Panc1 (cell line): ENCODE results near the gene PKIB.

ENCODE experiments used
- POLR2AphosphoS5 ChIP-seq: IDR thresholded peaks from 2 replicates; pipeline ENCODE4 v1.6.1; 2012; ENCODE audit warnings: mild to moderate bottlenecking, low read depth, low read length, moderate library complexity
- SIN3A ChIP-seq: IDR thresholded peaks from 2 replicates; pipeline ENCODE4 v1.6.1; 2012; ENCODE audit warnings: low read depth, mild to moderate bottlenecking, low read length, moderate library complexity, borderline replicate concordance; ENCODE audit not compliant: insufficient read depth
- TCF7L2 ChIP-seq: IDR thresholded peaks from 2 replicates; pipeline ENCODE4 v1.6.1; 2011; ENCODE audit warnings: mild to moderate bottlenecking, low read depth, low read length, inconsistent platforms
- TF ChIP-seq, protein P1 (sequence below): fragments of 450-650 bp; IDR thresholded peaks from 2 replicates; pipeline ENCODE4 v1.5.1; 2017; ENCODE audit warnings: mild to moderate bottlenecking

GRCh38 chr6:122645256-122645655, 35.1 kb downstream of the PKIB start:
- TF ChIP-seq, protein P1, sequence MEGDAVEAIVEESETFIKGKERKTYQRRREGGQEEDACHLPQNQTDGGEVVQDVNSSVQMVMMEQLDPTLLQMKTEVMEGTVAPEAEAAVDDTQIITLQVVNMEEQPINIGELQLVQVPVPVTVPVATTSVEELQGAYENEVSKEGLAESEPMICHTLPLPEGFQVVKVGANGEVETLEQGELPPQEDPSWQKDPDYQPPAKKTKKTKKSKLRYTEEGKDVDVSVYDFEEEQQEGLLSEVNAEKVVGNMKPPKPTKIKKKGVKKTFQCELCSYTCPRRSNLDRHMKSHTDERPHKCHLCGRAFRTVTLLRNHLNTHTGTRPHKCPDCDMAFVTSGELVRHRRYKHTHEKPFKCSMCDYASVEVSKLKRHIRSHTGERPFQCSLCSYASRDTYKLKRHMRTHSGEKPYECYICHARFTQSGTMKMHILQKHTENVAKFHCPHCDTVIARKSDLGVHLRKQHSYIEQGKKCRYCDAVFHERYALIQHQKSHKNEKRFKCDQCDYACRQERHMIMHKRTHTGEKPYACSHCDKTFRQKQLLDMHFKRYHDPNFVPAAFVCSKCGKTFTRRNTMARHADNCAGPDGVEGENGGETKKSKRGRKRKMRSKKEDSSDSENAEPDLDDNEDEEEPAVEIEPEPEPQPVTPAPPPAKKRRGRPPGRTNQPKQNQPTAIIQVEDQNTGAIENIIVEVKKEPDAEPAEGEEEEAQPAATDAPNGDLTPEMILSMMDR, result no peak
- TF ChIP-seq POLR2AphosphoS5 (no peak), SIN3A (no peak), TCF7L2 (no peak)
